ENCODE data around the gene MEIOB.

Gene MEIOB

DNA sequence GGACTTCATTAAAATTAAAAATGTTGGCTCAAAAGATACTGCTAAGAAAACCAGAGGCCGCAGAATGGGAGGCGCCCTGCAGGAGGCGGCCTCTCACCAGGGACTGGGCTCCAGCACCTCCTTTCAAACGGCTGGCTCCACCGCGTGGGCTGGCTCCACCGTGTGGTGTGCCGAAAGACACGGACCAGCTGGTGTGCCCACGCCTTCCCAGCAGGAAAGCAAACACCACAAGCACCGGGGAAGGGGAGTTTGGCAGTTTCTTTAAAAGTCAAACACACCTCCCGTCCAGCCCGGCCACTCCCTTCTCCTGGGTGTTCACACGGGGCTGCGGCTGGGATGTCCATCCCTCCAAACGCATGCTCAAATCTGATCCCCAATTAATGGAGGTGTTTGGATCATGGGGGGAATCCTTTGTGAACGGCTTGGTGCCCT, 59.2 kb downstream of the MEIOB start:
- TF ChIP-seq ZBTB7A (IDR thresholded peaks at IDR 0.05; ENCODE audit: low read depth): no peak
- peak; percentile 78 for TF ChIP-seq RAD21 (IDR thresholded peaks at IDR 0.05; ENCODE audit: low read depth)
- TF ChIP-seq TAF1 (IDR thresholded peaks at IDR 0.05; ENCODE audit: low read depth): no peak
- TF ChIP-seq YY1 (IDR thresholded peaks at IDR 0.05; ENCODE audit: low read depth): peak; percentile 36; the same call in 1 of the 2 replicates
- no peak for TF ChIP-seq CEBPB (IDR thresholded peaks at IDR 0.05)
- peak; percentile 98 for TF ChIP-seq EGR1 (IDR thresholded peaks at IDR 0.05)
- TF ChIP-seq EP300 (IDR thresholded peaks at IDR 0.05; ENCODE audit: borderline replicate concordance): no peak
- TF ChIP-seq, protein P1, sequence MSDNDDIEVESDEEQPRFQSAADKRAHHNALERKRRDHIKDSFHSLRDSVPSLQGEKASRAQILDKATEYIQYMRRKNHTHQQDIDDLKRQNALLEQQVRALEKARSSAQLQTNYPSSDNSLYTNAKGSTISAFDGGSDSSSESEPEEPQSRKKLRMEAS (IDR thresholded peaks at IDR 0.05): peak; percentile 93
- no peak for TF ChIP-seq CREB1 (IDR thresholded peaks at IDR 0.05; ENCODE audit: low read depth)
- TF ChIP-seq REST (IDR thresholded peaks at IDR 0.05; ENCODE audit: low read depth): no peak
- no peak for TF ChIP-seq FOXM1 (IDR thresholded peaks at IDR 0.05; ENCODE audit: borderline replicate concordance, low read depth)
- TF ChIP-seq TEAD4 (IDR thresholded peaks at IDR 0.05): peak; percentile 39; the same call in 1 of the 2 replicates
- 0 out of 2 replicates have a peak, but pooled peaks have one; percentile 47 for TF ChIP-seq TCF12 (IDR thresholded peaks at IDR 0.05; ENCODE audit: low read depth)
- peak; percentile 41; the same call in 1 of the 2 replicates for TF ChIP-seq USF1 (IDR thresholded peaks at IDR 0.05)
- TF ChIP-seq NFIC (IDR thresholded peaks at IDR 0.05): peak; percentile 45

GRCh38 chr16:1810536-1810935, 61.4 kb downstream of the MEIOB start:
- no peak for TF ChIP-seq CEBPB (IDR thresholded peaks at IDR 0.05)
- no peak for TF ChIP-seq EP300 (IDR thresholded peaks at IDR 0.05; ENCODE audit: borderline replicate concordance)
- TF ChIP-seq CREB1 (IDR thresholded peaks at IDR 0.05; ENCODE audit: low read depth): no peak
- no peak for TF ChIP-seq USF1 (IDR thresholded peaks at IDR 0.05)
- TF ChIP-seq FOXM1 (IDR thresholded peaks at IDR 0.05; ENCODE audit: borderline replicate concordance, low read depth): no peak
- TF ChIP-seq ZBTB7A (IDR thresholded peaks at IDR 0.05; ENCODE audit: low read depth): no peak
- no peak for TF ChIP-seq TCF12 (IDR thresholded peaks at IDR 0.05; ENCODE audit: low read depth)
- no peak for TF ChIP-seq TAF1 (IDR thresholded peaks at IDR 0.05; ENCODE audit: low read depth)

DNA sequence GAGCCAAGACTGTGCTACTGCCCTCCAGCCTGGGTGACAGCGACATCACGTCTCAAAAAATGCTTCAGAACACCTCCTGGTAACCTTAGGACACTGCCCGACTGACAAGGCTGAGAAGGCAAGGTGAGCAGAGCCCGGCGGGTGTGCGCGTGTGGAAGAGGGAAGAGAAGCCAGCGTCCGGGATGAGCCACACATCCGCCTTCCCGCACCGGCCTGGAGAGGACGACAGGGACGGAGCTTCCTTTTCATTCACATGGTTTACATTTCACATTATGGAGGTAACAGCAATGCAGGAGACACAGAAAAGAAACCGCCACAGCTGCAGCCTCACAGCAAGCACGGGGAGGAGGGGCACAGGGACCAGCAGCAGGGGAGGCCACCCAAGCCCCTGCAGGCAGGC, 61.9 kb downstream of the MEIOB start:
- no peak for TF ChIP-seq EP300 (IDR thresholded peaks at IDR 0.05; ENCODE audit: borderline replicate concordance)
- no peak for TF ChIP-seq USF1 (IDR thresholded peaks at IDR 0.05)
- TF ChIP-seq TEAD4 (IDR thresholded peaks at IDR 0.05): no peak
- TF ChIP-seq ZBTB7A (IDR thresholded peaks at IDR 0.05; ENCODE audit: low read depth): no peak
- no peak for TF ChIP-seq CREB1 (IDR thresholded peaks at IDR 0.05; ENCODE audit: low read depth)
- TF ChIP-seq CEBPB (IDR thresholded peaks at IDR 0.05): no peak
- TF ChIP-seq TCF12 (IDR thresholded peaks at IDR 0.05; ENCODE audit: low read depth): no peak
- TF ChIP-seq FOXM1 (IDR thresholded peaks at IDR 0.05; ENCODE audit: borderline replicate concordance, low read depth): no peak
- TF ChIP-seq NFIC (IDR thresholded peaks at IDR 0.05): no peak
- no peak for TF ChIP-seq TAF1 (IDR thresholded peaks at IDR 0.05; ENCODE audit: low read depth)
- TF ChIP-seq YY1 (IDR thresholded peaks at IDR 0.05; ENCODE audit: low read depth): no peak
- TF ChIP-seq REST (IDR thresholded peaks at IDR 0.05; ENCODE audit: low read depth): no peak
- no peak for TF ChIP-seq EGR1 (IDR thresholded peaks at IDR 0.05)
- no peak for TF ChIP-seq RAD21 (IDR thresholded peaks at IDR 0.05; ENCODE audit: low read depth)
- TF ChIP-seq, protein P1 (IDR thresholded peaks at IDR 0.05): no peak

DNA sequence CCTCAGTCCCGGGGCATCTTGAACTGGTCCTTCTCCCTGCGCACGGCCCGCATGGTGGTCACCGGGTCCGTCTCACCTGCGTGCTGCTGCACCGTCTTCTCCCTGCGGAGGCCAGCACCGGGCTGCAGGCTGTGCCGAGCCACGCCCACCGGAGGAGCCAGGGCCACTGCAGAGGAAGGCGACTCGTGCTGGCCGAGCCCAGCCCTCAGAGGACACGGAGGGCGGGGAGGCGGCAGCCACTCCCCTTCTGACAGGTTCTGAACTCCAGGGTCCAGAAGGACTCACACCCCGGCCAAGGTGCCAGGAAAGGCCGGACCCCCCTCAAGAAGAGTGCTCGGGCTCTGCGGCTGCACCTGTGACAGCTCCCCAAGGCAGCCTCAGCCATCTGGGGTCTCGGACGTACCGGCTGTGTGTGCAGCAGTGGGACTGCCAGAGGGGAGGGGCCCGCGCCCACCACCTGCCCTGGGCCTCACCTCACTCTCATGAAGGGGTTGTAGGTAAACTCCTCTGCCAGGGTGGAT, 62.6 kb downstream of the MEIOB start:
- TF ChIP-seq ZBTB7A (IDR thresholded peaks at IDR 0.05; ENCODE audit: low read depth) (no peak), EGR1 (IDR thresholded peaks at IDR 0.05) (no peak), CREB1 (IDR thresholded peaks at IDR 0.05; ENCODE audit: low read depth) (no peak), TAF1 (IDR thresholded peaks at IDR 0.05; ENCODE audit: low read depth) (no peak), NFIC (IDR thresholded peaks at IDR 0.05) (no peak), EP300 (IDR thresholded peaks at IDR 0.05; ENCODE audit: borderline replicate concordance) (no peak), REST (IDR thresholded peaks at IDR 0.05; ENCODE audit: low read depth) (no peak), TEAD4 (IDR thresholded peaks at IDR 0.05) (no peak), YY1 (IDR thresholded peaks at IDR 0.05; ENCODE audit: low read depth) (no peak), FOXM1 (IDR thresholded peaks at IDR 0.05; ENCODE audit: borderline replicate concordance, low read depth) (no peak), CEBPB (IDR thresholded peaks at IDR 0.05) (no peak), RAD21 (IDR thresholded peaks at IDR 0.05; ENCODE audit: low read depth) (no peak), USF1 (IDR thresholded peaks at IDR 0.05) (no peak)
- TF ChIP-seq, protein P1 (IDR thresholded peaks at IDR 0.05): no peak

All from Ishikawa (cell line).